NCI-H2227 (cell line): Measurements from ENCODE around the gene SCD5.

Experiments
- DNase-seq: peaks from one replicate; lab custom pipeline; 2025; ENCODE audit not compliant: unreplicated experiment; lab: John Stamatoyannopoulos, UW

SCD5 gene

GRCh38 chr4:82599336-82599735, 199.3 kb downstream of the SCD5 start:
- DNase-seq = no peak

DNA sequence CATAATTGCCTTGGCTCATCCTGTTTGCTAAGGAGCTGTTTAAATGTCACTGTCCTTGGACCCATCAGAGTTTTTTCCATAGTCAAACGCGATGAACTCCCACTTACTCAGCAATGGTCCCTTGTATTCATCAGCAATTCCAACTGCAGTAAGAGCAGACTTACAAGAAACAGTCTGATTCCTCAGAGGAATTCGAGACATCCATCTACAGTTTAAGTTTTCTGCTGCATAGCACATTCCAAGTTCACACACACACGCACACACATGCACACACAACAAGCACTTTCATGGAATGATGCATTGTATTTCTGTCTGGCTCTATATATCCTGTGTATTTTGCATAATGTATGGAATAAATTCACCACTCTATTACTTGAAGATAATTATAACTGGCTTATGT, 204.1 kb downstream of the SCD5 start:
- DNase-seq = no peak

DNA sequence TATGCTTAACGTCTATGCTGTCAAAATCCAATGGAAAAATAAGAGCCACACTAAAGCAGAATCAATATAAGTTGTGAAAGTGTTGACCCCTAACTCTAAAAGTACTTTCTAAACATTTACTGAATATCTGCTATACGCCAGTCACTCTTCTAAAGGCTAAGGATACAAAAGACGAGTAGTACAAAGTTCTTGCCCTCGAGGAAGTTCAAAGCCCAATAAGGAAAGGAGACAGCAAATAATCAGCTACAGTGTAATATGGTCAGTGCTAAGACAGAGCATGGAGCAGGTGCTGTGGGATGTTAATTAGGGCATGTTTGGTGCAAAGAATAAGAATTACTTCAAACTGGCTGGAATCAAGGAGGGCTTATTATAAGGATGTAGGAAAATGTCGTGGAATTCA, 205.2 kb downstream of the SCD5 start:
- no peak for DNase-seq

GRCh38 chr4:82592639-82593038, 206.0 kb downstream of the SCD5 start:
- DNase-seq = no peak

DNA sequence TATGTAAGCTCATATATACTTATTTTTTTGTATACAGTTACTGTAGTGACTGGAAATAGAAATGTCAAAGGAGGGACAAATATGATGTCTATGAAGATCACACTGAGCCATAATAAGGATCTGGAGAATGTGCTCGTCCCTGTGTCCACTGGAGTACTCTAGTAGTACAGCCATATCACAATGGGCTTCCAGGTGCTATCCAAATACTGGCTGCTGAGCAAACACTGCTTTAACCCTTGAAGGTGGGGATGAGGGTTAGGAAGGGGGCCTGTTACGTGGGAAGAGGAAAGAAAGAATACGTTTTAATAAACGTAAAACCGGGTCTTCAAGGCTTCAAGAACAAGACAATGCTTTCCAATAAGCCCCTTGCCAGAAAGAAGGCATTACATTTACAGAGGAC, 207.0 kb downstream of the SCD5 start:
- DNase-seq = no peak

DNA sequence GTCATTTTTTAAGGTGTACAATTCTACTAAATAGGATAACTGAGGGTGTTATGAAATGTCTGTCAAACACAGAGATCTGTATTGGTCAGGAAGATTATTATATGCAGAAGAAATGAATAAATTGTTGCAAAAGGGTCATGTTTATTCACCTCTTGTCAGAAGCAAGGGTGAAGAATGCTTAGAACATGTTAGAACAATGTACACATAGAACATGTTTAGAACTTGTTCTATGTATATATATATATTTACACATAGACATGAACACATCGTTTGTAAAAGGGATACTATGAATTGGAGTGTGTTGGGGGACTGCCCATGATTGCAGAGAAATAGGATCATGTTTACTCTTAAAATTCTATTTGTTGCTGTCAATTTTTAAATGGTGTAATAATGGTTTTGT, 208.8 kb downstream of the SCD5 start:
- no peak for DNase-seq

- DNase-seq = no peak
Measured at GRCh38 chr4:82588771-82589270, 209.8 kb downstream of the SCD5 start.

DNA sequence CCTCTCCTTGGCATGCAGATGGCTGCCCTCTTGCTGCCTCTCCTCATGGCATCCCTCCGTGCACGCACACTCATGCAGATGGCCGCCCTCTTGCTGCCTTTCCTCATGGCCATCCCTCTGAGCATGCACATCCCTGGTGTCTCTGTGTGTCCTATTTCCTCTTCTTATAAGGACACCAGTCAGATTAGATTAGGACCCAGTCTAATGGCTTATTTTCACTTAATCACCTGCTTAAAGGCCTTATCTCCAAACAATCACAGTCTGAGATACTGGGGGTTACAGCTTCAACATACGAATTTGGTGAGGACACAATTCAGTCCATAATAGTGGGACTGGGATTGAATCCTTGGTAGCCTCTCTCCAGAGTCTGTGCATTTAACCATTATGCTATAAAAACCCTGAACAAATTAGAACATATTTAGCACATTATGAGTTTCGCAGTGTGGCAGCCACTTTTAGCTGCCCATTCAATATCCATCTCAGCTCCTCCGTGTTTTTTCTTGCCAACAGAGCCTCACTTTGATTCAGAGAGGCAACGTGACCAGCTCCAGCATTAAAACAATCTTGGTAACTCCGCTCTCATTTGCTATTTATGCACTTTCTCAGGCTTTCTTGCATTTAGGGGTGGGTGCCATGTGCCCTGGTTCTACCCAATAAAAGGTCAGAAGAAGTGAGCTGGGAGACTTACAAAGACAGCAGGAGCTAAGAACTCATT, 210.6 kb downstream of the SCD5 start:
- no peak for DNase-seq

GRCh38 chr4:82585690-82586435, 212.7 kb downstream of the SCD5 start:
- no peak for DNase-seq

DNA sequence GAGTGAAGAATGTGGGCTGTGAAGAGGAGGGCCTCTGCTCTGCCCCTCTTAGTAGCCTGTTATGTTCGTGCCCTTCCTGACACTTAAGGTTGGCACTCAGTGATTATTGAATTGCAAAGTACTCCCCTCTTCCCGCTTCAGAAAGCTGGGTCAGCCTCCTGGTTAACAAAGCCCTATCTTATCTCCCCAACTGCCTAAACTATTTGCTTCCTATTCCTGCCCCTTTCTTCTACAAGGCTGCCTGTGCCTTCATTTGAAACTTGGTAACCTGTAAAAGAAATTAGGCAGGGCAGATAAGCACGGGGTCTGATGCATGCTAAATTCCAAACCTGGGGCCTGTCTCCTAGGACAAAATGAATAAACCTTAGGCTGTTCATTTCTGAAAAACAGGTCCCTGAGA, 213.7 kb downstream of the SCD5 start:
- no peak for DNase-seq

- no peak for DNase-seq
Measured at GRCh38 chr4:82583897-82584587, 214.6 kb downstream of the SCD5 start.

DNA sequence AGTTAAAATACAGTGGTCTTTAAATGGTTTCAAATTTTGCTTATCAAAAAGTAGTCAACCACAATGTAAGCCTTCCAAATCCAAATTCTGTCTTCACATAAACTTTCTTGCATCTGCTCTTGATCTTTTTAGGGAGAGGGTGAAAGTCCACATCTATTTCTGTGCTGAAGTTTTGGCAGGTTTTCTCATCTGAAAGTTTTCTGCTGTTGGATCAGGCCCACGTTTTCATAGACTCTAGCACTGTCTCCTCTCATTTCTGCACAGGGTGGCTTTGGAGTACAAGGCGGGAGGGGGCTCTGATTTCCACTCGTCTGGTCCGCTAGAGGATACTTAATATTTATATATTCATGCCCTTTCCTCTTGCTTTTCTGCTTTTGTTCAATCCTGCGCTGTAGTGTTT, 218.7 kb downstream of the SCD5 start:
- no peak for DNase-seq
